IMR-90 (cell line): ENCODE results near the gene KIF5C. TPM values are rescaled to one million over a fixed set of nuclear protein-coding genes. Genes with fewer than 3 reads are reported as not detected.

ENCODE experiments used
- ATAC-seq: fragments of 200-7000 bp; cut with Tn5 transposase; 2 replicates; pipeline ENCODE4 v1.9.1; 2020; ENCODE audit warnings: low read depth, mild to moderate bottlenecking, moderate library complexity
- BruUV-seq: library from RNA; stranded (reverse); fragments of 400-500 nt; replicated peaks from 2 replicates; lab custom pipeline; 2021; lab: Mats Ljungman, UMichigan
- CTCF ChIA-PET: fragments of 300-600 bp; formaldehyde crosslinking; extraction: SDS; loops from one replicate; lab custom pipeline; 2021; ENCODE audit warnings: antibody characterized with exemption; lab: Yijun Ruan, JAX
- POLR2A ChIA-PET: fragments of 300-600 bp; sonication (Branson Sonifier 250); formaldehyde crosslinking; loops from one replicate; lab custom pipeline; 2022; ENCODE audit warnings: antibody characterized with exemption; ENCODE audit not compliant: unreplicated experiment; lab: Charles Lee
- DNase-seq: peaks from one replicate; pipeline ENCODE4 v3.0.0; 2013
- H2AFZ ChIP-seq: replicated peaks from 2 replicates; pipeline ENCODE3; 2013; ENCODE audit warnings: low read length, mild to moderate bottlenecking; ENCODE audit not compliant: poor library complexity
- H2AK5ac ChIP-seq: 2 replicates; pipeline ENCODE4 v1.6.1; 2013; ENCODE audit warnings: low read depth, low read length, inconsistent platforms
- H2AK9ac ChIP-seq: replicated peaks from 2 replicates; pipeline ENCODE3; 2013; ENCODE audit warnings: mild to moderate bottlenecking, low read depth, low read length, moderate library complexity; ENCODE audit not compliant: poor library complexity
- H2BK120ac ChIP-seq: 2 replicates; pipeline ENCODE4 v1.6.1; 2013; ENCODE audit warnings: low read depth, low read length, inconsistent platforms
- H2BK15ac ChIP-seq: 3 replicates; pipeline ENCODE4 v1.6.1; 2013; ENCODE audit warnings: low read depth, low read length, inconsistent platforms
- H2BK20ac ChIP-seq: 2 replicates; pipeline ENCODE4 v1.6.1; 2013; ENCODE audit warnings: low read depth, mild to moderate bottlenecking, inconsistent platforms, low read length, moderate library complexity
- H2BK5ac ChIP-seq: 2 replicates; pipeline ENCODE4 v1.6.1; 2013; ENCODE audit warnings: mild to moderate bottlenecking, low read depth, low read length, inconsistent platforms; ENCODE audit not compliant: poor library complexity, severe bottlenecking
- H3K14ac ChIP-seq: replicated peaks from 2 replicates; pipeline ENCODE4 v1.6.1; 2013; ENCODE audit warnings: low read depth, low read length, inconsistent platforms
- H3K18ac ChIP-seq: 2 replicates; pipeline ENCODE4 v1.6.1; 2013; ENCODE audit warnings: low read depth, low read length, control low read depth
- H3K23ac ChIP-seq: 2 replicates; pipeline ENCODE4 v1.6.1; 2013; ENCODE audit warnings: low read depth, low read length, inconsistent platforms
- H3K27ac ChIP-seq: 2 replicates; pipeline ENCODE4 v1.5.1; 2013; ENCODE audit warnings: mild to moderate bottlenecking, control low read depth, low read length; ENCODE audit not compliant: insufficient read depth
- H3K27me3 ChIP-seq: 2 replicates; pipeline ENCODE4 v1.6.1; 2013; ENCODE audit warnings: low read length; ENCODE audit not compliant: control insufficient read depth, insufficient read depth
- H3K36me3 ChIP-seq: 2 replicates; pipeline ENCODE4 v1.6.1; 2013; ENCODE audit warnings: low read length, mixed read lengths; ENCODE audit not compliant: control insufficient read depth, insufficient read depth
- H3K4ac ChIP-seq: 2 replicates; pipeline ENCODE4 v1.6.1; 2013; ENCODE audit warnings: low read depth, low read length, inconsistent platforms
- H3K4me1 ChIP-seq: 2 replicates; pipeline ENCODE4 v1.6.1; 2013; ENCODE audit warnings: low read length, mixed read lengths; ENCODE audit not compliant: control insufficient read depth, insufficient read depth
- H3K4me2 ChIP-seq: 2 replicates; pipeline ENCODE4 v1.6.1; 2013; ENCODE audit warnings: low read depth, mild to moderate bottlenecking, control low read depth, low read length, moderate library complexity
- H3K4me3 ChIP-seq: 2 replicates; pipeline ENCODE4 v1.5.1; 2013; ENCODE audit warnings: low read depth, mild to moderate bottlenecking, control low read depth, low read length, moderate library complexity; ENCODE audit not compliant: insufficient read depth
- H3K56ac ChIP-seq: 2 replicates; pipeline ENCODE4 v1.6.1; 2013; ENCODE audit warnings: low read length, inconsistent platforms; ENCODE audit not compliant: insufficient read depth; ENCODE audit errors: extremely low read depth
- H3K79me1 ChIP-seq, 2 experiments: 2 replicates each; pipeline ENCODE4 v1.6.1; 2013; ENCODE audit warnings: low read length in 2 of 2, inconsistent platforms in 1 of 2, low read depth in 1 of 2
- H3K9ac ChIP-seq: 2 replicates; pipeline ENCODE4 v1.6.1; 2013; ENCODE audit warnings: low read depth, low read length, control low read depth
- H3K9me1 ChIP-seq: 2 replicates; pipeline ENCODE4 v1.6.1; 2013; ENCODE audit warnings: low read length, inconsistent platforms; ENCODE audit not compliant: insufficient read depth
- H3K9me3 ChIP-seq: 2 replicates; pipeline ENCODE4 v1.6.1; 2013; ENCODE audit warnings: low read length; ENCODE audit not compliant: control insufficient read depth, insufficient read depth
- H4K20me1 ChIP-seq: 2 replicates; pipeline ENCODE4 v1.6.1; 2013; ENCODE audit warnings: low read length, inconsistent platforms; ENCODE audit not compliant: insufficient read depth
- H4K5ac ChIP-seq: 2 replicates; pipeline ENCODE4 v1.6.1; 2013; ENCODE audit warnings: mild to moderate bottlenecking, low read depth, low read length, control low read depth
- H4K8ac ChIP-seq, 2 experiments: 2 replicates each; pipeline ENCODE4 v1.6.1; 2013; ENCODE audit warnings: low read depth in 2 of 2, low read length in 2 of 2, control low read depth in 1 of 2, inconsistent platforms in 1 of 2
- H4K91ac ChIP-seq: 2 replicates; pipeline ENCODE4 v1.6.1; 2013; ENCODE audit warnings: low read depth, low read length, inconsistent platforms; ENCODE audit not compliant: insufficient read depth
- ELK1 ChIP-seq: fragments of 150-350 bp; IDR thresholded peaks from 2 replicates; pipeline ENCODE4 v1.6.1; 2016; ENCODE audit warnings: low read depth, mild to moderate bottlenecking, low read length, moderate library complexity, borderline replicate concordance
- WGBS, 2 experiments: methylation state at CpG; one replicate each; pipeline versions ENCODE4 v1.1.5 to v1.1.7; 2013; ENCODE audit warnings: missing lambda C conversion rate in 2 of 2; ENCODE audit not compliant: insufficient read length in 1 of 2; ENCODE audit errors: extremely low coverage in 2 of 2; 5-methylcytosine and 5-hydroxymethylcytosine counted together
- dilution Hi-C: fragments of 300-500 bp; cut with HindIII; formaldehyde crosslinking; loops from one replicate; pipeline ENCODE4 v1.14.3; 2018; ENCODE audit warnings: low sequenced_read_pairs; ENCODE audit not compliant: unreplicated experiment
- in situ Hi-C: fragments of 300-500 bp; cut with MboI; formaldehyde crosslinking; loops from 3 replicates; pipeline ENCODE4 v1.14.3; 2019; ENCODE audit warnings: low sequenced_read_pairs, inconsistent platforms, mixed read lengths
- intact Hi-C: fragments of 100-400 bp; cut with micrococcal nuclease; formaldehyde crosslinking; loops from 2 replicates; pipeline ENCODE4 v1.10.0; 2022
- polyA plus RNA-seq, 3 experiments: library from polyadenylated mRNA; depleted of rRNA; stranded (reverse); fragments of >200 nt; gene quantifications; 2 replicates each; pipeline ENCODE4 v1.2.3, GENCODE V29; 2012; ENCODE audit warnings: low replicate concordance in 1 of 3
- total RNA-seq: library from RNA; depleted of rRNA; stranded (reverse); fragments of >200 nt; gene quantifications from 2 replicates; pipeline ENCODE4 v1.2.3, GENCODE V29; 2012

KIF5C gene
- total and polyA plus RNA-seq, 2 of the 4 experiments (the other 2 are of a cell fraction), result 0.10 to 0.18 TPM

DNA sequence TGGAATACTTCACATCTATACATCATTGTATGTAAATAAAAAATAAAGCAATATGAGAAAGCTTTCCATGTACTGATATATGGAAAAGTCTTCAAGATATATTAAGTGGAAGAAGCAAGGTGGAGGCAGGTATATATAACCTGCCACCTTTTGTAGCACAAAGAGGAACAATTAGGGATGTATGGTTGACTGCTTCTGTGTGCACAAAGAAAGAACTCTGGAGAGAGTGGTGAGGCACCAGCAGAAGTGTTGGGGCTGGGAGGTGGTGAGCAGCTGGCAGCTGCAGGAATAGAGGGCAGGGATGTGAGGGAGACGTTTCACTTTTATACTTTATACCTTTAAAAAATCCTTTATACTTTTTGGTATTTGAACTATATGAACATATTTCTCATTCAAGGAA, 26.1 kb downstream of the KIF5C start:
- Histone ChIP-seq H3K4me1 (no peaks in the 10 kb centered on the region), H3K79me1 (no peaks in the 10 kb centered on the region), H4K91ac (no peak overlapping the region), H3K4ac (no peak overlapping the region), H3K9me3 (no peaks in the 10 kb centered on the region), H4K20me1 (no peaks in the 10 kb centered on the region), H2BK20ac (no peak overlapping the region), H2BK15ac (no peak overlapping the region), H3K4me2 (no peak overlapping the region), H3K4me3 (no peak overlapping the region), H4K5ac (no peak overlapping the region), H3K18ac (no peak overlapping the region), H3K56ac (no peak overlapping the region), H2BK5ac (no peak overlapping the region), H3K23ac (no peak overlapping the region), H3K27me3 (peaks cover 4% of the 10 kb centered on the region; the same call in 1 of the 2 replicates), H3K27ac (no peak overlapping the region), H2BK120ac (no peak overlapping the region), H3K36me3 (no peaks in the 10 kb centered on the region), H2AFZ (no peak overlapping the region), H2AK9ac (no peak overlapping the region), H4K8ac (no peak overlapping the region), H3K9ac (no peak overlapping the region), H2AK5ac (no peak overlapping the region), H3K14ac (no peak overlapping the region), H3K9me1 (no peaks in the 10 kb centered on the region)
- in situ Hi-C loops (no loop called here), dilution Hi-C loops (no loop called here), intact Hi-C loops (no loop called here)
- WGBS, 2 experiments, result no CpG with 5 or more reads among the region's 1 CpG
- CTCF ChIA-PET, result no interaction called here
- BruUV-seq, result no TSS peak
- no peak for ATAC-seq
- no peak for TF ChIP-seq ELK1
- POLR2A ChIA-PET, result no interaction called here
- DNase-seq, result no peak
